NCI-H460 (cell line): ENCODE results near the gene CARD18. TPM values are rescaled to one million over a fixed set of nuclear protein-coding genes. Genes with fewer than 3 reads are reported as not detected.

Experiments
- total RNA-seq: library from RNA; depleted of rRNA; stranded (reverse); fragments of >200 nt; shearing (Covaris generic); gene quantifications from 2 replicates; pipeline ENCODE4 v1.2.3, GENCODE V29; 2014; rRNA removed

The CARD18 gene
- total RNA-seq, 1 experiment from 2014 or later = not detected

Other genes starting within 250 kb of the CARD18 start
- gene CASP12, start 241.3 kb downstream of the CARD18 start, total RNA-seq = not detected in 2 replicates
- gene CASP4, start 171.2 kb downstream of the CARD18 start, total RNA-seq = 146 and 150 TPM in 2 replicates
- 0.10 and 0.55 TPM in 2 replicates for gene CASP5, start 116.6 kb downstream of the CARD18 start, total RNA-seq
- 0.32 and 0.62 TPM in 2 replicates for gene CASP1, start 104.6 kb downstream of the CARD18 start, total RNA-seq
- gene CARD16, start 94.4 kb downstream of the CARD18 start, total RNA-seq = not detected in 2 replicates